WI38 (cell line): Measurements from ENCODE around the gene USB1.

Source experiments
- H3K4me3 ChIP-seq: 2 replicates; pipeline ENCODE4 v1.5.1; 2011; ENCODE audit warnings: low read depth, mild to moderate bottlenecking, control low read depth, low read length
- TF ChIP-seq, protein P1 (sequence below): IDR thresholded peaks from 2 replicates; pipeline ENCODE4 v1.5.1; 2012; ENCODE audit warnings: low read depth, mild to moderate bottlenecking, control low read depth, low read length

Gene USB1

DNA sequence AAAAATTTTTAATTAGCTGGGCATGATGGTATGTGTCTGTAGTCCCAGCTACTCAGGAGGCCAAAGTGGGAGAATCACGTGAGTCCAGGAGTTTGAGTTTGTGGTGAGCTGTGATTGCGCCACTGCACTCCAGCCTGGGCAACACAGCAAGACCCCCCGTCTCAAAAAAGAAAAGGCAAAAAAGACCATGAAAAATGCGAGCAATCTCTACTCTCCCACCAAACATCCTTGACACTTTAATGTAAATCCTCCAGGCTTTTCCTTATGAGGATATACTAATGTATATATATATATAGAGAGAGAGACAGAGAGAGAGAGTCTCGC is 52.4 kb downstream of the USB1 start:
- TF ChIP-seq, protein P1, sequence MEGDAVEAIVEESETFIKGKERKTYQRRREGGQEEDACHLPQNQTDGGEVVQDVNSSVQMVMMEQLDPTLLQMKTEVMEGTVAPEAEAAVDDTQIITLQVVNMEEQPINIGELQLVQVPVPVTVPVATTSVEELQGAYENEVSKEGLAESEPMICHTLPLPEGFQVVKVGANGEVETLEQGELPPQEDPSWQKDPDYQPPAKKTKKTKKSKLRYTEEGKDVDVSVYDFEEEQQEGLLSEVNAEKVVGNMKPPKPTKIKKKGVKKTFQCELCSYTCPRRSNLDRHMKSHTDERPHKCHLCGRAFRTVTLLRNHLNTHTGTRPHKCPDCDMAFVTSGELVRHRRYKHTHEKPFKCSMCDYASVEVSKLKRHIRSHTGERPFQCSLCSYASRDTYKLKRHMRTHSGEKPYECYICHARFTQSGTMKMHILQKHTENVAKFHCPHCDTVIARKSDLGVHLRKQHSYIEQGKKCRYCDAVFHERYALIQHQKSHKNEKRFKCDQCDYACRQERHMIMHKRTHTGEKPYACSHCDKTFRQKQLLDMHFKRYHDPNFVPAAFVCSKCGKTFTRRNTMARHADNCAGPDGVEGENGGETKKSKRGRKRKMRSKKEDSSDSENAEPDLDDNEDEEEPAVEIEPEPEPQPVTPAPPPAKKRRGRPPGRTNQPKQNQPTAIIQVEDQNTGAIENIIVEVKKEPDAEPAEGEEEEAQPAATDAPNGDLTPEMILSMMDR: no peak
- H3K4me3 ChIP-seq: no peak overlapping the region

DNA sequence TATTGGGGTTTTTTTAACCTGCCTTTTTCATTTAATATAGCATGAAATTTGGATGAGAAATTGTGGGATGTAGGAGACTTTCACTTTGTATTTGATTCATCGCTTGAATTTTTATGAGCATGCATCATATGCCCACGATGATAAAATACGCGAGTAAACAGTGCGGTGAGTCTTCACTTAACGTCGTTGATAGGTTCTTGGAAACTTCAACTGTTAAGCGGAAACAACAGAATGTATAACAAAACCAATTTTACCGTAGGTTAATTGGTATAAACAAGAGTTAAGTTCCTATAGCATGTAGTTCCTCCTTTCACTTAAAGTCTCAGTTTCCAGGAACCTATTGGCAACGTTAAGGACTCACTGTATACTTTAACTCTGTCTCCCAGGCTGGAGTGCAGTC is 53.1 kb downstream of the USB1 start:
- TF ChIP-seq, protein P1: no peak
- no peak overlapping the region for H3K4me3 ChIP-seq

DNA sequence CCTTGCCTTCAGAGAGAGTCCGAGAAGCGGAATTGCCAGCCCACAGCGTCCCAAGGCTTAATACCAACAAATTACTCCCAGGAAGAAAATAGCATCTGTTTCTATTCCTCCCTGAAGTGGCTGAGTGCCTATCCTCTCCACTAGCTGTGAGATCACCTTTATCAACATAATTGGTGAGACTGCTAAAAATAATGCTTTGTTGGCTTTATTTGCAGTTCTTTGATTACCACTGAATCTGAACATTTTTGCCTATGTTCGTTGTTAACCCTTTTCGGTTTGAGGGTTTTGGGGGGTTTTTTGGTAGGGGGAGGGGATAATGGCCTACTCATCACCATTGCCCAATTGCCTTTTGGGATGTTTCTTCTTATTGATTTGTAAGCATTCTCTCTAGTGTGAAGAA is 55.4 kb downstream of the USB1 start:
- no peak overlapping the region for H3K4me3 ChIP-seq
- TF ChIP-seq, protein P1: no peak

DNA sequence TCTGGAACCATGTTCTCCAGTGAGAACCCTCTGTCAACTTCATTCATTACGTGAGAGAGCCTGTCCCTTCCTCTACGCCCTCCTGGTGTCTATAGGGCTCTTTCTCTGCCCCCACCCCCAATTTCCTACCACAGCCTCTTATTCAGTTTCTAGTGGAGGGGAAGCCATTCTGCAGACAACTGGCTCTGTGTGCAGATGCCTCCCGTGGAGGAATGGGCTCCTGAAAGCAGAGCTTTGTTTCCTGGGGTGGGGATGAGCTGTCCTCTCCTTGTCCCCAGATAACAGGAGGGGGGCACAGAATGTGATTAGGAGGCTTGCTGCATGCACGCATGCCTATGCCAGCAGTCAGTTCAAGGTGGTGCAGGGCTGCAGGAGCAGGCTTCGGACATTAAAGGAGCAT is 55.9 kb downstream of the USB1 start:
- TF ChIP-seq, protein P1: no peak
- H3K4me3 ChIP-seq: no peak overlapping the region

DNA sequence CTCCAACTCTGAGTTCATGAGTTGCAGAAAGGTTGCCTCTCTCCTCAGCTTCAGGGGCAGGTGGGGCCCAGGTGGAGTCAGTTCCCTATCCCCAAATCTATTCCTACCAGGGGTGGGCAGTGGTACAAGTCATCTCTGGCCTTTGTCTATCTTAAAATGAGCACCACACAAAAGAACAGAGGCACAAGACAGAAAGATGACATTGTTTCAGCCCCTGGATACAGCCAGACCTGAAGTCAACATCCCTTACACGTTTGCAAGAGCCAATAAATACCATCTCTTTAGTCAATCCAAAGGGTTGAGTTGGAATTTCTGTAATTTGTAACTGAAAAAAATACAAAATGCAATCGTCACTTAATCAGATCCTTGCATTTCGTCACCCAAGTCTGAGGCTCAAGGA is 56.6 kb downstream of the USB1 start:
- TF ChIP-seq, protein P1: no peak
- H3K4me3 ChIP-seq: no peak overlapping the region

DNA sequence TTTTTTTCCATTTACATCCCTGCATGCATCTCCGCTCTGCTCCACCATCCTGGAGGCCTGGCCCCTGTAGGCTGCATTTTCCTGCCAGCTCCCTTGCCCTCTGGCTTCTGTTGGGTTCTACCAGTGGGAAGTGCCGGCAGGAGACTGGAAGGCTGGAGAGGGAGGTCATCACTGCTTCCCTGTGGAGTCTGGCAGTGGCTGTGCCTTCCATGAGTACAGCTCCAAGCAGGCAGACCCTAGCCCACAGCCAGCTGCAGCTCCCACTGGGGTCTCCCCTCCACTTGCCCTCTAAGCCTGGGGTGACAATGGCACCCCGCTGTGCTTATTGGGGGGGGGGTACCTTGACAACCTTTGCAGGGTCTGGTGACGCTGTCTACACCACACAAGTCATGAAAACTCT is 61.6 kb downstream of the USB1 start:
- no peak overlapping the region for H3K4me3 ChIP-seq
- TF ChIP-seq, protein P1: no peak

DNA sequence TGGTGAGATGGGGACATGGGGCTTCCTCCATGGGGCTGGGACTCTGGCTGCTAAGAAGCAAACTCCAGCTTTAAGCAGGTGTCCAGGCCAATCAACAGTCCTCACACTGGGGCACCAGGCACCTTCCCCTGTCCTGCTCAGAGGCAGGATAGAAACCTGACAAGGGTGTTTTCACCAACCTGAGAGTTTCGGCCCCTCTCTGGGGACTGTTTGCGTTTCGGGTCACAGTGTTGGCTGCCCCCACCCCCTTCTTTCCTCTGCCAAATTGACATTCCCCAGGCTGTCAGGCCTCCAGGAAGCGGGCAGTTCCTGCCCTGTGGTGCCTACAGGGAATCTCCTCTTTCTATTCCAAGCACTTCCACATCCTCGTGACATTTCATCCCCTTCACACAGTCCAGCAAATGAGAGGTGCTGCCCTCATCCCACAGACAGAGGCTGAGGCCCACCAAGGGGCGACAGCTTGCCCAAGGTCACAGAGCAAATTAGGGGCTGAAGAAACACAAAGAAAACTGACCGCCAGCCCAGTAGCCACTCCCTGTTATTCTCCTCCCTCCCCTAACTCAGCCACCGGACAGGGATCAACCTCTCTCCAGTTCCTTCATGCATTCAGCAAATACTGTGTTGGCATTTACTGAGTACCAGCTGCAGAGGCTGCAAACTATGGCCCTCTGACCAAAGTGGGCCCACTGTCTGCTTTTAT is 62.3 kb downstream of the USB1 start:
- no peak overlapping the region for H3K4me3 ChIP-seq
- TF ChIP-seq, protein P1: no peak
